Thyroid gland (tissue), 4 donors: ENCODE data around the gene AGPAT2. TPM values are rescaled to one million over a fixed set of nuclear protein-coding genes. Genes with fewer than 3 reads are reported as not detected.
A peak's percentile ranks its signal among the peaks of the same experiment; 100 is the strongest.

Source experiments
- DNase-seq, 2 donors: peaks; one replicate each; pipeline ENCODE4 v3.0.0-alpha.2; 2019
- H3K27ac ChIP-seq, 3 donors: fragments of 200-600 bp; sonication (generic); 1 replicate in 2 of 3; 2 replicates in 1 of 3; pipeline ENCODE4 v1.5.1; 2016 to 2019; ENCODE audit warnings: mild to moderate bottlenecking in 1 of 3, moderate library complexity in 1 of 3
- H3K27me3 ChIP-seq: fragments of 200-600 bp; sonication (generic); one replicate; pipeline ENCODE4 v1.5.1; 2019
- H3K36me3 ChIP-seq, 2 donors: fragments of 200-600 bp; sonication (generic); one replicate each; pipeline ENCODE4 v1.5.1; 2016 to 2019
- H3K4me1 ChIP-seq, 2 donors: fragments of 200-600 bp; sonication (generic); one replicate each; pipeline ENCODE4 v1.5.1; 2017 to 2019
- H3K4me3 ChIP-seq, 3 donors: fragments of 200-600 bp; sonication (generic); replicated peaks in 1 of 3; 1 replicate in 2 of 3; 2 replicates in 1 of 3; pipeline ENCODE4 v1.5.1; 2016; ENCODE audit warnings: mild to moderate bottlenecking in 1 of 3
- H3K9me3 ChIP-seq: fragments of 200-600 bp; sonication (generic); one replicate; pipeline ENCODE4 v1.5.1; 2017
- CTCF ChIP-seq, 6 experiments: fragments of 200-600 bp in 3 of 6; fragments of 450-650 bp in 3 of 6; sonication (generic) in 3 of 6; IDR thresholded peaks; one replicate each; pipeline ENCODE4 v1.5.1; 2016 to 2019; ENCODE audit warnings: antibody characterized with exemption in 6 of 6, mild to moderate bottlenecking in 2 of 6, inconsistent platforms in 1 of 6, moderate library complexity in 1 of 6
- POLR2A ChIP-seq, 2 donors: fragments of 450-650 bp; IDR thresholded peaks; one replicate each; pipeline ENCODE4 v1.6.1; 2017; ENCODE audit warnings: antibody characterized with exemption in 2 of 2, mild to moderate bottlenecking in 2 of 2, moderate library complexity in 1 of 2
- WGBS, 2 donors: methylation state at CpG; one replicate each; pipeline ENCODE4 v1.1.5; 2017; 5-methylcytosine and 5-hydroxymethylcytosine counted together
- intact Hi-C: fragments of 100-400 bp; cut with DNase I; formaldehyde crosslinking; loops from one replicate; pipeline ENCODE4 v1.15.1; 2023
- total RNA-seq, 4 donors: library from RNA; depleted of rRNA; stranded (reverse); fragments of >200 nt; gene quantifications; one replicate each; pipeline ENCODE4 v1.2.3, GENCODE V29; 2016

The AGPAT2 gene
- total RNA-seq, 4 donors from 2014 or later = 58.6 to 78.7 (median 72.0) TPM

GRCh38 chr9:136726118-136726517 is 38.9 kb upstream of the AGPAT2 start:
- Histone ChIP-seq H3K9me3 (no peaks in the 10 kb centered on the region), H3K36me3 (peaks cover 38 to 52% of the 10 kb centered on the region in 2 donors), H3K4me1 (peaks cover 17 to 37% of the 10 kb centered on the region in 2 donors), H3K27me3 (no peaks in the 10 kb centered on the region), H3K27ac (peak overlapping the region in 1 of 3 donors; percentile 42), H3K4me3 (no peak overlapping the region)
- TF ChIP-seq POLR2A (IDR thresholded peaks at IDR 0.05) (no peak), CTCF (IDR thresholded peaks at IDR 0.05) (no peak)
- DNase-seq = no peak
- 59 to 69% methylated on average over 9 to 16 of the region's 16 CpGs for WGBS, 2 donors
- intact Hi-C loops = no loop called here

- H3K4me3 ChIP-seq = no peak overlapping the region
- H3K27me3 ChIP-seq = no peaks in the 10 kb centered on the region
- intact Hi-C loops = no loop called here
Observed at GRCh38 chr9:136725612-136726011, 38.4 kb upstream of the AGPAT2 start.

GRCh38 chr9:136724772-136725171 is 37.5 kb upstream of the AGPAT2 start:
- no peak for TF ChIP-seq CTCF (IDR thresholded peaks at IDR 0.05)
- TF ChIP-seq POLR2A (IDR thresholded peaks at IDR 0.05) = no peak
- no peak for DNase-seq
- intact Hi-C loops = no loop called here
- Histone ChIP-seq H3K27ac (no peak overlapping the region), H3K9me3 (no peaks in the 10 kb centered on the region), H3K4me3 (no peak overlapping the region), H3K4me1 (peaks cover 17 to 49% of the 10 kb centered on the region in 2 donors), H3K27me3 (no peaks in the 10 kb centered on the region), H3K36me3 (peaks cover 38 to 53% of the 10 kb centered on the region in 2 donors)
- WGBS, 2 donors = 85 to 89% methylated on average over 7 of the region's 7 CpGs

More at GRCh38 chr9:136725612-136726011, 38.4 kb upstream of the AGPAT2 start:
- TF ChIP-seq POLR2A (IDR thresholded peaks at IDR 0.05) (no peak), CTCF (IDR thresholded peaks at IDR 0.05) (no peak)
- H3K36me3 ChIP-seq = peaks cover 38 to 53% of the 10 kb centered on the region in 2 donors
- H3K9me3 ChIP-seq = no peaks in the 10 kb centered on the region
- peaks cover 17 to 42% of the 10 kb centered on the region in 2 donors for H3K4me1 ChIP-seq
- peak overlapping the region in 1 of 3 donors; percentile 42 for H3K27ac ChIP-seq
- 67 to 81% methylated on average over 10 of the region's 10 CpGs for whole genome bisulfite sequencing, 2 donors
- DNase-seq = no peak

DNA sequence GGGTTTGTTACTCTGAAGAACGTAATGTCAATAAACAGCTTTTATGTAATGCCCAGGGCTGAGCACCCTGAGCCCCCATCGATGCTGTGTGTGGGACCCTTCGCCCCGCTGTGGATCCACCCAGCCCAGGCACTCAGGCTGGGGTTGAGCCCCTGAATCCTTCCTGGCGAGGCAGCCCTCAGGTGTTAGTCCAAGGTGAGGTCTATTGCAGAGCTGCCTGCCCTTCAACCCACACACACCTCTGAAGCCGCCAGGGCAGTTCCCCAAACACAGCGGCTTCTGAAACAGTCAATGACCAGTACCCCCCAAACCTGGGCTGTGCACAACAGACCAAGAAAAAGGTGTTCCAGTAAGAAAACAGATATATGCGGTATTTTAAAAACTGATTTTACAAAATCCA is 36.7 kb upstream of the AGPAT2 start:
- DNase-seq = no peak
- H3K27me3 ChIP-seq = no peaks in the 10 kb centered on the region
- peaks cover 38 to 53% of the 10 kb centered on the region in 2 donors for H3K36me3 ChIP-seq
- H3K4me3 ChIP-seq = no peak overlapping the region
- H3K27ac ChIP-seq = no peak overlapping the region
- H3K9me3 ChIP-seq = no peaks in the 10 kb centered on the region
- intact Hi-C loops = no loop called here
- H3K4me1 ChIP-seq = peaks cover 17 to 53% of the 10 kb centered on the region in 2 donors
- 96 to 98% methylated on average over 5 to 7 of the region's 8 CpGs for WGBS, 2 donors
- no peak for TF ChIP-seq CTCF (IDR thresholded peaks at IDR 0.05)
- no peak for TF ChIP-seq POLR2A (IDR thresholded peaks at IDR 0.05)

DNA sequence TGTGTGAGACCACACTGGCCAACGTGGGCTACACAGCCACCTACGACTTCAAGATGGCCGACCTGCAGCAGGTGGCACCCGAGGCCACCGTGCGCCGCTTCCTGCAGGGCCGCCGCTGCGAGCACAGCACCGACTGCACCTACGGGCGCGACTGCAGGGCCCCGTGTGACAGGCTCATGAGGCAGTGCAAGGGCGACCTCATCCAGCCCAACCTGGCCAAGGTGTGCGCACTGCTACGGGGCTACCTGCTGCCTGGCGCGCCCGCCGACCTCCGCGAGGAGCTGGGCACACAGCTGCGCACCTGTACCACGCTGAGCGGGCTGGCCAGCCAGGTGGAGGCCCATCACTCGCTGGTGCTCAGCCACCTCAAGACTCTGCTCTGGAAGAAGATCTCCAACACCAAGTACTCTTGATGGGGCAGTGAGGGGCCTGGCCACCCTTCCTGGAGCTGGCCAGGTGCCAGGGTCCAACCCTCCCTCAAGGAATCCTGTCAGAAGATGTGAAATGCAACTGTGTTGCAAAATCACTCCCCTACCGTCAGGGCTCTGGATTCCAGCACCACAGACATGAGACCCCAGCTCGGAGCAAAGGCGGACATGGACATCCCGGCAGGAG is 36.2 kb upstream of the AGPAT2 start:
- Histone ChIP-seq H3K36me3 (peaks cover 38 to 53% of the 10 kb centered on the region in 2 donors), H3K27ac (no peak overlapping the region), H3K27me3 (no peaks in the 10 kb centered on the region), H3K4me1 (peaks cover 17 to 50% of the 10 kb centered on the region in 2 donors), H3K4me3 (no peak overlapping the region), H3K9me3 (no peaks in the 10 kb centered on the region)
- intact Hi-C loops = no loop called here
- no peak for DNase-seq
- 92 to 93% methylated on average over 4 to 12 of the region's 32 CpGs for WGBS, 2 donors
- TF ChIP-seq POLR2A (IDR thresholded peaks at IDR 0.05) (no peak), CTCF (IDR thresholded peaks at IDR 0.05) (no peak)
